Measurements from ENCODE around the gene DEPDC5. TPM values are rescaled to one million over a fixed set of nuclear protein-coding genes. Genes with fewer than 3 reads are reported as not detected.

DEPDC5 gene
- total and polyA plus RNA-seq, 9 of the 15 experiments (the other 6 are each of a cell fraction or from before 2014, with no cell fraction given) = 2.3 to 12.3 (median 10.7) TPM

DNA sequence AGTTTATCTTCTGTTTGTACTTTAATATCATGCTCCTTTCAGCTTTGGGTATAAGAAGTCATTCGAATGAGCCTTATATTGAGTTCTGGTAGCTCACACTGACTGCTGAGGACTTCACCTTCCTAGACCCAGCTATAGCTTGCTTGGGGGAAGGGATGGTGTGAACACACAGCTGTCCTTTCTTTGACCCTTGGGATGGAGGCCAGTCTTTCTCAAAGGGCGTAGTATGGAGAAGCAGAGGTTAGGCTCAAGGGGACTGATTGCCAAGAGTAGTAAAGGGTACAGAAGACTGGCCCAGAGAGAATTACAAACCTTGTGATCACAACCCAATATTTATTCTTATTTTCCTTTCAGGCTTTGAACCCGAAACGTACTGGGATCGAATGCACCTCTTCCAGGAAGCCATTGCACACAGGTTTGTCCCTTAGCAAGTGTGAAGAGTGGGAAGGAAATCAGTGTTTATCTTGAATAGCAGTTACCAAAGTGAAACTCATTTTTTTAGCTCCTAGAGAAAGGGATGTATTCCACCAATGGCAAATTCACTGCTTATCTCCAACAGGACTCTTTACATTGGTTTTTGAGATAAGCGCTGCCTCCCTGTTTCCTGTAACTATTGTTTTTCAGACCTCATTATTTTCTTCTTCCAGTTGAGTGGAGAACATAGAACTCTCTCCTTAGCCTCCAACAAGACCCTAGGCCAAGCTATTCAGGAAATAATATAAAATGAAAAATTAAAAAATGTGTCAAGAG lies 147.7 kb downstream of the DEPDC5 start (continued):
- TF ChIP-seq, protein P1, sequence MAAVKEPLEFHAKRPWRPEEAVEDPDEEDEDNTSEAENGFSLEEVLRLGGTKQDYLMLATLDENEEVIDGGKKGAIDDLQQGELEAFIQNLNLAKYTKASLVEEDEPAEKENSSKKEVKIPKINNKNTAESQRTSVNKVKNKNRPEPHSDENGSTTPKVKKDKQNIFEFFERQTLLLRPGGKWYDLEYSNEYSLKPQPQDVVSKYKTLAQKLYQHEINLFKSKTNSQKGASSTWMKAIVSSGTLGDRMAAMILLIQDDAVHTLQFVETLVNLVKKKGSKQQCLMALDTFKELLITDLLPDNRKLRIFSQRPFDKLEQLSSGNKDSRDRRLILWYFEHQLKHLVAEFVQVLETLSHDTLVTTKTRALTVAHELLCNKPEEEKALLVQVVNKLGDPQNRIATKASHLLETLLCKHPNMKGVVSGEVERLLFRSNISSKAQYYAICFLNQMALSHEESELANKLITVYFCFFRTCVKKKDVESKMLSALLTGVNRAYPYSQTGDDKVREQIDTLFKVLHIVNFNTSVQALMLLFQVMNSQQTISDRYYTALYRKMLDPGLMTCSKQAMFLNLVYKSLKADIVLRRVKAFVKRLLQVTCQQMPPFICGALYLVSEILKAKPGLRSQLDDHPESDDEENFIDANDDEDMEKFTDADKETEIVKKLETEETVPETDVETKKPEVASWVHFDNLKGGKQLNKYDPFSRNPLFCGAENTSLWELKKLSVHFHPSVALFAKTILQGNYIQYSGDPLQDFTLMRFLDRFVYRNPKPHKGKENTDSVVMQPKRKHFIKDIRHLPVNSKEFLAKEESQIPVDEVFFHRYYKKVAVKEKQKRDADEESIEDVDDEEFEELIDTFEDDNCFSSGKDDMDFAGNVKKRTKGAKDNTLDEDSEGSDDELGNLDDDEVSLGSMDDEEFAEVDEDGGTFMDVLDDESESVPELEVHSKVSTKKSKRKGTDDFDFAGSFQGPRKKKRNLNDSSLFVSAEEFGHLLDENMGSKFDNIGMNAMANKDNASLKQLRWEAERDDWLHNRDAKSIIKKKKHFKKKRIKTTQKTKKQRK (IDR thresholded peaks at IDR 0.05; ENCODE audit: borderline replicate concordance, low read depth, low read length) = no peak
- TF ChIP-seq MGA (IDR thresholded peaks at IDR 0.05) = no peak
- TF ChIP-seq ZBED1 (IDR thresholded peaks at IDR 0.05) = no peak
- no peak for TF ChIP-seq CAMTA2 (CRISPR knock-in tag; conservative IDR thresholded peaks at IDR 0.05)
- TF ChIP-seq, protein P2, sequence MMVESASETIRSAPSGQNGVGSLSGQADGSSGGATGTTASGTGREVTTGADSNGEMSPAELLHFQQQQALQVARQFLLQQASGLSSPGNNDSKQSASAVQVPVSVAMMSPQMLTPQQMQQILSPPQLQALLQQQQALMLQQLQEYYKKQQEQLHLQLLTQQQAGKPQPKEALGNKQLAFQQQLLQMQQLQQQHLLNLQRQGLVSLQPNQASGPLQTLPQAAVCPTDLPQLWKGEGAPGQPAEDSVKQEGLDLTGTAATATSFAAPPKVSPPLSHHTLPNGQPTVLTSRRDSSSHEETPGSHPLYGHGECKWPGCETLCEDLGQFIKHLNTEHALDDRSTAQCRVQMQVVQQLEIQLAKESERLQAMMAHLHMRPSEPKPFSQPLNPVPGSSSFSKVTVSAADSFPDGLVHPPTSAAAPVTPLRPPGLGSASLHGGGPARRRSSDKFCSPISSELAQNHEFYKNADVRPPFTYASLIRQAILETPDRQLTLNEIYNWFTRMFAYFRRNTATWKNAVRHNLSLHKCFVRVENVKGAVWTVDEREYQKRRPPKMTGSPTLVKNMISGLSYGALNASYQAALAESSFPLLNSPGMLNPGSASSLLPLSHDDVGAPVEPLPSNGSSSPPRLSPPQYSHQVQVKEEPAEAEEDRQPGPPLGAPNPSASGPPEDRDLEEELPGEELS (CRISPR knock-in tag; IDR thresholded peaks at IDR 0.05; ENCODE audit: borderline replicate concordance) = no peak
- TF ChIP-seq PRMT5 (CRISPR knock-in tag; IDR thresholded peaks at IDR 0.05) = no peak
- TF ChIP-seq MED1 (CRISPR knock-in tag; IDR thresholded peaks at IDR 0.05; ENCODE audit: borderline replicate concordance) = no peak
- no peak for TF ChIP-seq HDAC8 (tag; IDR thresholded peaks at IDR 0.05)
- no peak; a peak in 1 of 4 replicates for TF ChIP-seq RAD21 (CRISPR knock-in tag; conservative IDR thresholded peaks at IDR 0.05 in 1 of 2, IDR thresholded peaks at IDR 0.05 in 1 of 2)

Measured in K562 (cell line).